ENCODE data around the gene CNGB1.

Gene CNGB1

DNA sequence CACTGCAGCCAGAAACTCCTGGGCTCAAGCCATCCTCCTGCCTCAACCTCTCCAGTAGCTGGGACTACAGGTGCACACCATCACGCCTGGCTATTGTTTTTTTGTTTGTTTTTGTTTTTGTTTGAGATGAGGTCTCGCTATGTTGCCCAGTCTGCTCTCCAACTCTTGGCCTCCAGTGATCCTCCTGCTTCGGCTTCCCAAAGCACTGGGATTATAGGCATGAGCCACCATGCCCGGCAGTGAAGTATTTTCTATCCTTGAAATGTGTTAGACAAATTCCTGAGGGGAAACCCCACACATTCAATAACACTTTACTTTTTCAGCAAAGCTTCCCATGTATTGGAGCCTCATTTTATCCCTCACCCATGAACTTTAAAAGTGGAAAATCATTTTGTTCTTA lies 87.4 kb downstream of the CNGB1 start:
- no peak for DNase-seq
- TF ChIP-seq, protein P1, sequence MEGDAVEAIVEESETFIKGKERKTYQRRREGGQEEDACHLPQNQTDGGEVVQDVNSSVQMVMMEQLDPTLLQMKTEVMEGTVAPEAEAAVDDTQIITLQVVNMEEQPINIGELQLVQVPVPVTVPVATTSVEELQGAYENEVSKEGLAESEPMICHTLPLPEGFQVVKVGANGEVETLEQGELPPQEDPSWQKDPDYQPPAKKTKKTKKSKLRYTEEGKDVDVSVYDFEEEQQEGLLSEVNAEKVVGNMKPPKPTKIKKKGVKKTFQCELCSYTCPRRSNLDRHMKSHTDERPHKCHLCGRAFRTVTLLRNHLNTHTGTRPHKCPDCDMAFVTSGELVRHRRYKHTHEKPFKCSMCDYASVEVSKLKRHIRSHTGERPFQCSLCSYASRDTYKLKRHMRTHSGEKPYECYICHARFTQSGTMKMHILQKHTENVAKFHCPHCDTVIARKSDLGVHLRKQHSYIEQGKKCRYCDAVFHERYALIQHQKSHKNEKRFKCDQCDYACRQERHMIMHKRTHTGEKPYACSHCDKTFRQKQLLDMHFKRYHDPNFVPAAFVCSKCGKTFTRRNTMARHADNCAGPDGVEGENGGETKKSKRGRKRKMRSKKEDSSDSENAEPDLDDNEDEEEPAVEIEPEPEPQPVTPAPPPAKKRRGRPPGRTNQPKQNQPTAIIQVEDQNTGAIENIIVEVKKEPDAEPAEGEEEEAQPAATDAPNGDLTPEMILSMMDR (IDR thresholded peaks at IDR 0.05; ENCODE audit: borderline replicate concordance, extremely low read depth, low read length, poor library complexity, severe bottlenecking) = no peak
- TF ChIP-seq EZH2 (IDR thresholded peaks at IDR 0.05; ENCODE audit: borderline replicate concordance, low read depth, low read length, severe bottlenecking) = no peak
- H2AFZ ChIP-seq (ENCODE audit: low read depth, low read length) = no peak overlapping the region
- H3K27me3 ChIP-seq (ENCODE audit: insufficient read depth, low read length, poor library complexity) = peaks cover 10% of the 10 kb centered on the region
- no peaks in the 10 kb centered on the region for H3K79me2 ChIP-seq (ENCODE audit: insufficient read depth, low read length)
- no peak overlapping the region for H3K27ac ChIP-seq (ENCODE audit: low read length)
- no peak overlapping the region for H3K9ac ChIP-seq (ENCODE audit: low read depth, low read length)
- H3K4me3 ChIP-seq (ENCODE audit: low read depth in 1 of 2, low read length in 2 of 2) = no peak overlapping the region
- no peak for ATAC-seq (ENCODE audit: insufficient read depth, low read depth)
- H3K4me2 ChIP-seq (ENCODE audit: insufficient read depth, low read length) = no peak overlapping the region
- no peaks in the 10 kb centered on the region for H3K36me3 ChIP-seq (ENCODE audit: insufficient read depth, low read length)
- H3K9me3 ChIP-seq (ENCODE audit: insufficient read depth, low read length, severe bottlenecking) = no peaks in the 10 kb centered on the region
- H3K4me1 ChIP-seq (ENCODE audit: insufficient read depth, low read length) = no peaks in the 10 kb centered on the region
- no peaks in the 10 kb centered on the region for H4K20me1 ChIP-seq (ENCODE audit: insufficient read depth, low read length)

DNA sequence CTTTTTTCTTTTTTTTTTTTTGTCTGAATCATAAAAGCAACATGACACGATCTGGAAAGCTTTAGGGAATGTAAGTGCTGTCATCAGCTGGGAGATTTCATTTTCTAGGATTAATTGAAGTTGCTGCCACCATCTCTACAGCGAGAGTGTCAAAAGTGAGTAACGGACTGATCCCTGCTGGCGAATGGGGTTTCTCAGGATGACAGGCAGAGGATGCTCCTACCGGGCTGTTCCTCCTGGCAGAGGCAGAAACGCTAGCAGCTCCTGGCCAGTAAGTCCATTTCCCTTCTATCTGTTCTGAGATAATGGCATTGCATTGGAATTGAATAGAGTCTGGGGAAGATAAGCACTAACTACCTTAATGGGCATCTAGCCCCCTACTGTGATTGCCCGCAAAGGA lies 88.1 kb downstream of the CNGB1 start:
- DNase-seq = no peak
- H2AFZ ChIP-seq (ENCODE audit: low read depth, low read length) = no peak overlapping the region

DNA sequence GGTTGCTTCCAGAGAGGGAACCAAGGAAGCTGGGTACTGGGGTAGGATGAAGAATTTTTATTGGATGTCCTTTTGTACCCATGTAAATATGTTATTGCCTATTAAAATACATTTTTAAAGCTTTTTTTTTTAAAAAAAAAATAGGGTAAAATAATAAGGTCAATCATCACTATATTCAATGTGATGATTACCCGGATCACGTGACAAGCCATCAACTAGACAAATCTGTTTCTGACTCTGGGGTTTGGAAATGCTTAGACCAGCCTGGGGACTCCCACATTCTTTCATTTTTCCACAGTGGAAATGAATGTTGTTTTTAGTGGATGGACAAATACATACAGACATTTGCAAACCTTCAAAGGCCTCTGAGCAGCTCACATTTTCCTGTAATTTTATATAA lies 88.7 kb downstream of the CNGB1 start:
- no peak overlapping the region for H3K27ac ChIP-seq (ENCODE audit: low read length)
- H3K9ac ChIP-seq (ENCODE audit: low read depth, low read length) = no peak overlapping the region
- H2AFZ ChIP-seq (ENCODE audit: low read depth, low read length) = no peak overlapping the region
- no peak overlapping the region for H3K4me2 ChIP-seq (ENCODE audit: insufficient read depth, low read length)
- H3K27me3 ChIP-seq (ENCODE audit: insufficient read depth, low read length, poor library complexity) = peaks cover 5% of the 10 kb centered on the region
- TF ChIP-seq, protein P1 (IDR thresholded peaks at IDR 0.05; ENCODE audit: borderline replicate concordance, extremely low read depth, low read length, poor library complexity, severe bottlenecking) = no peak
- TF ChIP-seq EZH2 (IDR thresholded peaks at IDR 0.05; ENCODE audit: borderline replicate concordance, low read depth, low read length, severe bottlenecking) = no peak
- ATAC-seq (ENCODE audit: insufficient read depth, low read depth) (no peak), DNase-seq (no peak)
- H3K4me3 ChIP-seq (ENCODE audit: low read depth in 1 of 2, low read length in 2 of 2) = no peak overlapping the region
- no peaks in the 10 kb centered on the region for H3K79me2 ChIP-seq (ENCODE audit: insufficient read depth, low read length)
- no peaks in the 10 kb centered on the region for H3K9me3 ChIP-seq (ENCODE audit: insufficient read depth, low read length, severe bottlenecking)
- H4K20me1 ChIP-seq (ENCODE audit: insufficient read depth, low read length) = no peaks in the 10 kb centered on the region
- no peaks in the 10 kb centered on the region for H3K36me3 ChIP-seq (ENCODE audit: insufficient read depth, low read length)
- H3K4me1 ChIP-seq (ENCODE audit: insufficient read depth, low read length) = no peaks in the 10 kb centered on the region

More for the DNA sequence above, 88.1 kb downstream of the CNGB1 start:
- no peak for ATAC-seq (ENCODE audit: insufficient read depth, low read depth)
- peaks cover 5% of the 10 kb centered on the region for H3K27me3 ChIP-seq (ENCODE audit: insufficient read depth, low read length, poor library complexity)
- no peak overlapping the region for H3K4me3 ChIP-seq (ENCODE audit: low read depth in 1 of 2, low read length in 2 of 2)
- H3K4me2 ChIP-seq (ENCODE audit: insufficient read depth, low read length) = no peak overlapping the region
- no peak for TF ChIP-seq EZH2 (IDR thresholded peaks at IDR 0.05; ENCODE audit: borderline replicate concordance, low read depth, low read length, severe bottlenecking)
- TF ChIP-seq, protein P1 (IDR thresholded peaks at IDR 0.05; ENCODE audit: borderline replicate concordance, extremely low read depth, low read length, poor library complexity, severe bottlenecking) = no peak
- no peak overlapping the region for H3K27ac ChIP-seq (ENCODE audit: low read length)
- H4K20me1 ChIP-seq (ENCODE audit: insufficient read depth, low read length) = no peaks in the 10 kb centered on the region
- no peaks in the 10 kb centered on the region for H3K79me2 ChIP-seq (ENCODE audit: insufficient read depth, low read length)
- H3K9me3 ChIP-seq (ENCODE audit: insufficient read depth, low read length, severe bottlenecking) = no peaks in the 10 kb centered on the region
- H3K36me3 ChIP-seq (ENCODE audit: insufficient read depth, low read length) = no peaks in the 10 kb centered on the region
- no peak overlapping the region for H3K9ac ChIP-seq (ENCODE audit: low read depth, low read length)
- no peaks in the 10 kb centered on the region for H3K4me1 ChIP-seq (ENCODE audit: insufficient read depth, low read length)

DNA sequence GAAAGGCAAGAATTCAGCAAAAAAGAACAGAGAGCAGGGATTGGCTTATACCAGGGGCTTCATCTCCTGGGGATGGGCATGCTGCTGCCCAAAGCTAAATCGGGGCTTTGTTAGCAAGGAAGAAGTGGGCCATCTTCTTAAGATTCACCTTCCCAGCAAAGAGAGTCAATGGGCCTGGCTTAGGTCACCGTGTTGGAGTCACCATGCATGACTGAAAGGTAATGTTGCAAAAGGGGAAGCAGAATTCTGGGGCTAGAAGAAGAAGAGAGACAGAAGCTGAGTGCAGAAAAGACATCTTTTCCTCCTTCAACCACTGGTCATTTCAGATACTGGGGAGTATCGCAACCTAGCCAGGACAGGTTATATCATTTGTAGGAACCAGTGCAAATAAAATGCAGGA lies 92.3 kb downstream of the CNGB1 start:
- no peaks in the 10 kb centered on the region for H4K20me1 ChIP-seq (ENCODE audit: insufficient read depth, low read length)
- H3K4me3 ChIP-seq (ENCODE audit: low read depth in 1 of 2, low read length in 2 of 2) = no peak overlapping the region
- no peak overlapping the region for H3K27ac ChIP-seq (ENCODE audit: low read length)
- no peak overlapping the region for H2AFZ ChIP-seq (ENCODE audit: low read depth, low read length)
- no peak overlapping the region for H3K4me2 ChIP-seq (ENCODE audit: insufficient read depth, low read length)
- ATAC-seq (ENCODE audit: insufficient read depth, low read depth) (no peak), DNase-seq (no peak)
- TF ChIP-seq, protein P1 (IDR thresholded peaks at IDR 0.05; ENCODE audit: borderline replicate concordance, extremely low read depth, low read length, poor library complexity, severe bottlenecking) = no peak
- TF ChIP-seq EZH2 (IDR thresholded peaks at IDR 0.05; ENCODE audit: borderline replicate concordance, low read depth, low read length, severe bottlenecking) = no peak
- no peaks in the 10 kb centered on the region for H3K4me1 ChIP-seq (ENCODE audit: insufficient read depth, low read length)
- H3K79me2 ChIP-seq (ENCODE audit: insufficient read depth, low read length) = no peaks in the 10 kb centered on the region
- H3K27me3 ChIP-seq (ENCODE audit: insufficient read depth, low read length, poor library complexity) = peaks cover 5% of the 10 kb centered on the region
- no peaks in the 10 kb centered on the region for H3K36me3 ChIP-seq (ENCODE audit: insufficient read depth, low read length)
- no peak overlapping the region for H3K9ac ChIP-seq (ENCODE audit: low read depth, low read length)
- no peaks in the 10 kb centered on the region for H3K9me3 ChIP-seq (ENCODE audit: insufficient read depth, low read length, severe bottlenecking)

Data from DND-41 (cell line).